RPMI7951 (cell line): ENCODE results near the gene VTN. TPM values are rescaled to one million over a fixed set of nuclear protein-coding genes. Genes with fewer than 3 reads are reported as not detected.

ENCODE experiments used
- DNase-seq: peaks from one replicate; pipeline ENCODE4 v3.0.0-alpha.2; 2012; ENCODE audit warnings: low read depth
- total RNA-seq: library from RNA; depleted of rRNA; stranded (reverse); fragments of >200 nt; shearing (Covaris generic); gene quantifications from 2 replicates; pipeline ENCODE4 v1.2.3, GENCODE V29; 2014; rRNA removed

The VTN gene
- total RNA-seq, result 0.10 and 0.60 TPM in 2 replicates

- DNase-seq, result peak; percentile 32
Measured at GRCh38 chr17:28370035-28370743, at the start of gene VTN. TSS of gene VTN (minus strand) at chr17:28370307. CDS start at chr17:28370203, 104 bp downstream.

DNA sequence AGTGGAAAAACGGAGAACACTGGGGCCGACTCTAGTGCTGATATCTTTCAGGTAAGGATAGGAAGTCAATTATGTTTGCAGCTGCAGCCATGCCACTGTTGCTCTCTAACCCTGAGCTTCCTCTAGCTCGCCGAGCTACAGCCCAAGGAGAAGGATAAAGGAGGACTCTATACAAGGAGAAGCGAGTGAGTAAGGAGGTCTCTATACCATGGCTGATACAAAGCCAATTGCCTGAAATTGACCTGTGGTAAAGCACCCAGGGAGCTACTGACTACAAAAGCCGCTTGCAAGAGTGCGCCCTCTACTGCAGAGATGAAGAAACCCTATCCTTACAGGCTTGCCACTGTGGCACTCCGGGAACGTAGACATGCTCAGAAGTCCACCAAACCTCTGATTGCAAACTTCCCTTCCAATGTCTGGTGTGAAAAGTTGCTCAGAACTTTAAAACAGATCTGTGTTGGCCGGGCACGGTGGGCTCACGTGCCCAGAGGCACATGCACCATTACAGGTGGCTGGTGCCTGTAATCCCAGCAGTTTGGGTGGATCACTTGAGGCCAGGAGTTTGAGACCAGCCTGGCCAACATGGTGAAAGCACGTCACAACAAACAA, 46.7 kb upstream of the VTN start:
- DNase-seq, result peak; percentile 54

DNA sequence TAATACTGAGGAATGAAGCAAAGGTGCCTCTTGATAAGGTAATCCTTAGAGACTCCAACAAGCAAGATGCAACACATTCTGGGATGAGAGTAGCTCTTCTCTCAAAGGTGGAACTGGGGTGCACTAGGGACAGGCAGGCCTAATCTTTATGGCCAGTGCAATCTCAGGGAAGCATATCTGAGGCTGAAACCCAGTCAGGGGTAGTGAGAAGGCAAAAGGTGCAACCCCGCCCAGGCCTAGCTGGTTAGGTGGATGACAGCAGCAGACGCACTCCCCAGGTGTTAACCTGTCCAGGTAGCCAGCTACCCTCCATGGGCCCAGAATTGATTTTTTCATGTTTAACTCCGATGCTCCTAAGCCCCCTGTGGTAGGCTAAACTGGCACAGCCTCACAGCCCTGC, 45.8 kb upstream of the VTN start:
- DNase-seq, result no peak

- DNase-seq, result no peak
Measured at GRCh38 chr17:28413804-28414203, 43.7 kb upstream of the VTN start.

- DNase-seq, result no peak
Measured at GRCh38 chr17:28412099-28412498, 42.0 kb upstream of the VTN start.

DNA sequence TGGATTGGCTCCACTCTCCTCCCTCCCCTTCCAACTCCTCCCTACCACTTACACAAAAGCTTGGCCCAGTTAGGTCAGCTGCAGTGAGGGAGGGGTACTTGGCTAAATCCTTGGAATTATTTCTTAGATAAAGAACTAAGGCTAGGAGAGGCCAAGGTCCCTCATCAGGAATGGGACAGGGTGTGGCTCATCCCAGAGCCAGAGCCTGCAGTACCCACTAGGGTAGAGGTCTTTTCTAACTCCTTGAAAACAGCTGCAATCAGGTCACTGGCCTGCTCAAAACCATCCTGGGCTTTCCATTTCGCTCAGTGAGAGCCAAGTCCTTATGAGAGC, 37.8 kb upstream of the VTN start:
- DNase-seq, result no peak

GRCh38 chr17:28407130-28407973, 37.2 kb upstream of the VTN start:
- DNase-seq, result no peak

DNA sequence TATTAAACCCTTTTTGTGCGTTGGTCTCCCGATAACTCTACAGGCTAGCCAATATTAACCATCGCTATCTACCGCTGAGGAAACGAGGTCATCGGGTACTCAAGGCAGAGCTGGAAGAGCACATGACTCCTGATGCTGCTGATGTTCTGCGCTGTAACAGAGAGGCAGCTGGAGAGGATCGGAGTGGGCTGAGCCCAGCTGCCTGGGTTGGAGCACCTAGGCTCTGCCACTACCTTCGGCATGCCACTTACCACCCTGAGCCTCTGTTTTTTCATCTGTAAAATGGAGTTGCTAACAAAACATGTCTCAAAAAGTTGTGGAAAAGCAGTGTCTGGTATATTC, 36.3 kb upstream of the VTN start:
- no peak for DNase-seq

DNA sequence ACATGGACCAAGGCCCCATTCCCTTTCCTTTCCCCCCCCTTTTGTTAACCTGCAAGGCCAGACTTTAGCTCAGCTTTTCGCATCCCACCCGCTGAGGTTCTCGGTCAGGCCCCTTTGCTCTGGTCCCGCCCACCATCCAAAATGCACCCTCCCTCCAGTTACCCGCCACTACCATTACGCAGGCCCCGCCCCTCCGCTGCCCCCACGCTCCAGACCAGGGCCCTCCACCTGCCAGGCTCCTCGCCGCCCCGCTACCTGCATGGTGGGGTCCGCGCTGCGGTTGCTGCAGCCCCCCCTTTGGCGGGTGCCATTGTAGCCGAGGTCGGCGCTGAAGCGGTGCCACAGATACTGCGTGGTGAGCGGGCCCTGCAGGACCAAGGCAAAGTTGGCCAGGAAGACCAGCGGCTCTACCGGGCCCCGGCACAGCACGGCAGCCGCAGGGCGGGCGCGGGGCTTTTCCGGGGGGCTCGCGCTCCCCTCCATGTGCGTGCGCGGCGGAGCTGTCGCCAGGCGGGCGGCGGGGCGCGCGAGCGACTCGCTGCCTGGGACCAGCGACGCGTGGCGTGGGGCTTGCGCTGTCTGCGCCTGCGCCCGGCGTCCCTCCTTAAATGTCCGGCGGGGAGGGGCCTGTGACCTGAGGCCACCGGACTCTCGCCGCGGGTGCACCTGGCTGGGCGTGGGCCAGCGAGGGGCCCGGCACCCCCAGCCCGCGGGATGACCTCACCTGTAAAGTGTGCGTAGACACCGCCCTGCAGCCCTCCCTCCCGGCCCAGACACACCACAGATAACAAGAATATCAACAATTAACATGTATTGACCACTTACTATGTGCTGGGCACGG, 35.7 kb upstream of the VTN start, which contains the start of gene SLC46A1:
Gene SLC46A1, minus strand, starts transcription at position 581 of the 841 bp plus-strand sequence. Its CDS starts 98 bp downstream, at position 483.
- DNase-seq, result peak; percentile 24

DNA sequence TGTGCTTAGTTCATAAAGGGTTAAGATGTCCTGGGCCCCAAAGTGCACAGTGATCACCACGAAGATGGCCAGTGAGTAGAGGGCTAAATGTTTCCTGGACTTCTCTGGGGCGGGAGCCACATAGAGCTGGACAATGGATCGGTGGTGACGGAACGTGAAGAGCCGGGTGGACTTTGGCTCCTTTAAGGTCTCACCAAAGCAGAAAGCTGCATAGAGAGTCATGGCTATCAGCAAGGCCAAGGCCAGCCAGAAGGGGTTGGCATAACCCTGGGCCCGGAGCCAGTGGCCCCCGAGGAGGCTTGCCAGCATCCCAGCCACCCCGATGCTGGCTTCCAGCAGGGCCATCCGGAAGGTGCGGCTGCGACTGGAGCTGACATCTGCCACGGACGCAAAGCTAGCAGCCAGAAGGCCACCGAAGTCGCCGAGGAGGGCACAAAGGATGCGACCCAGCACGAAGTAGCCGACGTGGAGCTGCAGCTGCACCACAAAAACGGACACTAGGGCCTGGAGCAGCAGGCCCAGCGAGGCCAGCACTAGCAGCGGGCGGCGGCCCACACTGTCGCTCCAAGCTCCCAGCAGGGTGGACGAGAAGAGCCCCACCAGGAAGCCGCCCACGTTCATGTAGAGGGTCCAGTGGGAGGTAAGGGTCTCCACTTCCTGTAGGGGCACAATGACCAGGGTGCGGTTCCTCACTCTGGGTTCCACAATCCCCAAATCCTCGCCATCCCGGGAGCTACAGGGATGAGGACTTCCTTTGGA, 34.9 kb upstream of the VTN start:
- no peak for DNase-seq

DNA sequence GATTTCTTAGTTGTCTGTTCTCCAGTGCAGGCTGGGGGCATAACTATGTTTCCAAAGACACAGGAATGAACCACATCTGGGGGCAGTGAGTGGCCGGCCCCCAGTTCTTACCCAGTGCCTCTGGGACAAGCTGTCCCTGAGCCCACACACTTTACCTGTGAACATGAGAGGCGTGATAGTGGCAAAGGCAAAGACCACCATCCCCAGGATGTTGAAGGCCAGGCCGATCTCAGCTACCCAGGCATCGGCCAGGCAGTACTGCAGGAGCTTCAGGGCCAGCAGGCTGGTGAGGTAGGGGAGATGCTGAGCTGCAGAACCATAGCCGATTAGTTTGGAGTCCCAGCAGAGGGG, 34.3 kb upstream of the VTN start:
- DNase-seq, result no peak

DNA sequence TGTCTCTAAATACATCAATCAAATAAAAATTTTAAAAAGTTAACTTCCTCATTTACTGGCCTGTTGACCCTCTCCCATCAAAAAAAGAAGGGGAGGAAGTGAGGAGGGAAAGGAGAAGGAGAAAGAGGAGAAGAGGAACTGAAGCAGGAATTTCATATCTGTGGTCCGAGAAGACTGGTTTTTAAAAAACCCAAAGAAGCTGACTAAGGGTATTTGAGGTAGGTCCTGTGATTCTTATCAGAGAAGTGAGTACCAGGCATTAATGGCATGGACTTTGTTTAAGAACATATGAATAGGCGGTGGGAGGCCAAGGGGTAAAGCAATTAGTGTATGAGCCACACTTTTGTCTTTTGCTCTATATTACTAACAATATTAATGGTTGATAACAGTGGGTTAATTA, 33.9 kb upstream of the VTN start:
- DNase-seq, result no peak

DNA sequence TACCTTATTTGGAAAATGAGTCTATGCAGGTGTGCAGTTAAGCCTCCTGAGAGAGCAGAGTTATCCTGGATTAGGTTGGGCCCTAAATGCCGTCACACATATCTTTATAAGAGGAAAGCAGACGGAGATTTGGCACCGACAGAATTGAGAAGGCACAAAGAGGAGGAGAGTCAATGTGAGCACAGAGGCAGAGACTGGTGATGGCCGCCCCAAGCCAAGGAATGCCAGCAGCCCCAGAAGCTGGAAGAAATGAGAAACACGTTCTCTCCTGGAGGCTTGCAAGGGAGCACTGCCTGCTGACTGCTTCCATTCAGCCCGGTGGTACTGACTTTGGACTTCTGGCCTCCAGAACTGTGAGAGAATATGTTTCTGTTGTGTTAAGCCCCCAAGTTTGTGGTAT, 32.7 kb upstream of the VTN start:
- no peak for DNase-seq

DNA sequence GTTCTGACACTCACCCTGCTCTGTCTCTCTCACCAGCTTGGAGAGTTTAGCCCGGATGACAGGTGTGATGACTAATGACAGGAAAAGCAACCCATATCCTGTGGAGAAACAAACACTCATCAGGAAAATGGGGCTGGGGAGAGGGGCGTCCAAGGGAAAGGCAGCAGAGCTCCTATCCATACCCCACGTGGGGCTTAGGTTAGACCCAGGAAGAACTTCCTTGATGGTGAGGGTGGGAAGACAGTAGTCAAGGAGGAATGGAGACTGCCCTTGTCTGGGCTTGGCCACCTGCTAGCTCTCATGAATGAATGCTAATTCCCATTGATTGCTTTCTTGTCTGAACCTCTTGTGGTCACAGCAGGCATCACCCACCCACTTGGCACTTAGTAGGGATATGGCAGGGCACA, 32.1 kb upstream of the VTN start:
- no peak for DNase-seq

DNA sequence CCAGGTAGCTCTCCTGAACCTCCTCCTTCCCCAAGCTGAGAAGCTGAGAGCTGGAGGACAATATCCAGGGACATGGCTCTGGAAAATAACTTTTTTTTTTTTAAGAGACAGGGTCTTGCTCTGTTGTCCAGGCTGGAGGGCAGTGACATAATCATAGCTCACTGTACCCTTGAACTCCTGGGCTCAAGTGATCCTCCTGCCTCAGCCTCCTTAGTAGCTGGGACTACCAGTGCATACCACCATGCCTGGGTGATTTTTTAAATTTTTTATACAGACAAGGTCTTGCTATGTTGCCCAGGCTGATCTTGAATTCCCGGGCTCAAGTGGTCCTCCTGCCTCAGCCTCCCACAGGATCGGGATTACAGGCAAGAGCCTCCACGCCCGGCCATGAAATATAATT, 29.7 kb upstream of the VTN start:
- no peak for DNase-seq

GRCh38 chr17:28398280-28398981, 28.3 kb upstream of the VTN start:
- DNase-seq, result peak; percentile 14

DNA sequence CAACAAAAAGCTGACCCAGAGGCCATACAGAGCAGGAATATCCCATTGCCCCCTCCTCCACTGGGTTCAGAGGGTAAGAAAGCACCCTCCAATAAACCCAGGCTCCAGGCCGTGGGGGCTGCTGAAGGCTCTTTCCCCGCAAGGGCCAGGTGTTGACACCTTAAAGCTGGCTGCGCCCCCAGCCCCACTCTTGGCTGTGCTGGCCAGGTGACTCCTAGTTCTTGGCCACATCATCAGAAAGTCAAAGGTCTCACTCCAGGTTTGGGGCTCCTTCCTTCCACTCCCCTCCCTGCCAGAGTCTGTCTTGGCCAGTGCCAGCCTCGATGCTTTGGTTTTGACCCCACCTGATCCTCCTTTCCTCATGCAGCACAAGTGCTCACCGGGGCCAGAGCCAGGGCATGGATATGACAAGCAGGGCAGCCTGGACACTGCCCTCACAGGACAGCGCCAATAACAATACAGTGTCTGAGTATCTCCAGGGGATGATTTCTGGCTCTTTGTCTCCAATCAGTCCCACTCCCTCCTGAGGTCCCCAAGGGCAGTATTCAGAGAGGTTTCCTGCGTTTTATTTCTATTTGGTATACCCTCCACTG, 27.7 kb upstream of the VTN start:
- DNase-seq, result no peak

- DNase-seq, result no peak
Measured at GRCh38 chr17:28397275-28397674, 27.2 kb upstream of the VTN start.

- no peak for DNase-seq
Measured at GRCh38 chr17:28396635-28397239, 26.6 kb upstream of the VTN start.

GRCh38 chr17:28395968-28396367, 25.9 kb upstream of the VTN start:
- DNase-seq, result no peak
